Stimulated activated CD8-positive, alpha-beta memory T cell treated with anti-CD3 and anti-CD28 coated beads, Interleukin-4, amount 100 ng/mL, for 24 hours (primary cell): ENCODE results near the gene FHIT.

Experiments used
- DNase-seq: peaks from one replicate; pipeline ENCODE4 v3.0.0-alpha.2; 2020; ENCODE audit warnings: low read depth

The FHIT gene

DNA sequence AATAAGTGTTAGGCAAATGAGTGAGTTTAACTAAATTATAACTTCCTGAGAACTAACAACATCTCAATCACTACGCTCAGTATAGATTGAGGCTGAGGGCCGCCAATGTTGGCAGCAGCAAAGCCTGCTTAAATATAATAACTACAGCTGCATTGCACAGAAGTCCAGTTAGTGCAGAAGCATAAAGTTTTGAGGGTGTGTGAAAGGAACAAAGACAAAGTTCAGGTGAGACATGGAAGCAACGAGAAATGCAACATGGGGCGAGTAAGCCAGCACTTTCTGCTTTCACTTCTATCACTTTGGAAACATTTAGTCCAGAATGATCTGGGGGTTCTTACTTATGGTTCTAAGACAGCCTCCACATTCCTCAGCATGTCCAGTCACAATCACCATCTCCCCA is 1149.1 kb downstream of the FHIT start:
- DNase-seq: no peak

GRCh38 chr3:60101621-60102020 is 1149.6 kb downstream of the FHIT start:
- no peak for DNase-seq

DNA sequence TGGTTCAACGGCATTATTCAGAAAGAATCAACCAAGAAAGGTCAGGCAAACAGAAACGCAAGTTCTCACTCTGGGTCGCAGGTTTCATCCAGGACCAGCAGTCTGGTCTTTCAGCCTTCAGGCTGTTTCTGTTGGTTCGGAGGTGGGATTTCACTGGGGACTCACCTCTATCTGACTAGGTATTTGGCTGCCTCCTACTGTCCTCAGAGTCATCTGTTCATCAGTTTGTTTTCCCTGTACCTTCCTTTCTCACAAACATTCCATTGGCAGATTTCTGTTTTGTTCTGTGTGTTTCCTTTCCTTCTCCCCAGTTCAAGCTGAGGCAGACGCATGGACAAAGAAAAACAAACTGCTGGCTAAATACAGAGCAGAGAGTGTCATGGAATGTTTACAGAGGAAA is 1154.8 kb downstream of the FHIT start:
- DNase-seq: no peak

DNA sequence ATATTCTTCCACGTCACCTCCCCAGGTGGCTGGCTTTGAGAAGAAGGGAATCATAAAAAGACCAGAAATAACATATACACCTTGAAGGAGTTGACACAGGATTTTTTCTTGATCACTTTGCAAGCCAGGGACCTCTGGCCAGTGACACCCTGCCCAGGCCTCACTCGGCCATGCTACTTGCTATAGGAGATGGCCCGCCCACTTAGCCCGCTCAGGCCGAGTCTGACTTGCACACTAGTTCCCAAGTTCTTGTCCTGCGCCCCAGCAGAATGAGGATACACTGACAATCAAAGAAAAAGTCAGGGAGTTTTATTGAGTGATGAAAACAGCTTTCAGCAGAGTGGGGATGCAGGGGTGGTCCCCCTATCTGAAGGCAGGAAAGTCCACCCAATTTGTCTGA is 1155.3 kb downstream of the FHIT start:
- DNase-seq: no peak

GRCh38 chr3:60095516-60095915 is 1155.7 kb downstream of the FHIT start:
- DNase-seq: no peak

GRCh38 chr3:60094392-60094947 is 1156.8 kb downstream of the FHIT start:
- no peak for DNase-seq

DNA sequence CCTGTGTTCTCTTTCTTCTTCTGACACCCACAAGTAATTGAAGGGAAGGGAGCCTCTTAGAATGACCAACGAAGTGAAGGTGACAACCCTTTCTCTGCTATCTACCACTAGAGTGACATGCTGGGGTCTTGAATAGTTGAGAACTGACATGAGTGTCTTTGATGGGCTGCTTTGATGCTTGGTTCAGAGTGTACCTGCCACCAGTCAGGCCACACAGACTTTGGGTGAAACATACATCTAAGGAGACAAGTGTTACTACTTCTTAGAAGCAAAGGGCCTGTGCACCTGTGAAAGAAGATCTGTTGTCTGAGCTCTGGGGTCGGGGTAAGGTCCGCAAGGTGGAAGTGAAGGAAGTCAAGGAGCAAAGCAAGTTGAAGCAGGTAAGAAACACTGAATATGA is 1160.7 kb downstream of the FHIT start:
- no peak for DNase-seq

GRCh38 chr3:60086811-60087210 is 1164.4 kb downstream of the FHIT start:
- DNase-seq: peak; percentile 9

GRCh38 chr3:60085649-60086048 is 1165.6 kb downstream of the FHIT start:
- DNase-seq: no peak

DNA sequence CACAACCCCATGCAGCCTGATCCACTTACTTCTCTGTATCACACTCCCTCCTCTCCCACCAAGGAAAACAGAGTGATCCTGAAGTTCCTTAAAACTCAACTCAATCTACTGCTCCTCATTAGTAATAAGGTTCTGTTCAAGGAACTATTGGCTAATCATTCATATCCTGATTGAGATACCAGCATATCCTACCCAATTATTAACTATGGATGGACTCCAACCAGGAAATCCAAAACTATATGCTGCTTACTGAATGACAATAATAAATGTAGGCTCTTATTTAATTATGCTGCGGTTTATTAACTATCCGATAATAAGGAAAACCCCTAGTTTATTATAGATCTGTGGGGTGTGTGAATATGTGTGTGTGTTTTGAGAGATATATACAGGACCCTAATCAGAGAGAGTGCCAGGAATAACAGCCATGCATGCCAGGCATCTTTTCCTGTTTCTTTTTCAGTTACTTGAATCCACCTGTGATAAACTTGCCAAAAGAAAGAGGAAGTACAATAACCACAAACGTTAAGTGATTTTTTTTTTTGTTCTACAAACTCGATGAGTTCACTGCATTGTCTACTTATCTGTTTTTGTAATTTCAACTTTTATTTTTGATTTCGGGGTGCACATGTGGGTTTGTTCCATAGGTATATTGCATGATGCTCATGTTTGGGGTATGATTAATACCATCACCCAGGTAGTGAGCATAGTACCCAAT is 1169.7 kb downstream of the FHIT start:
- DNase-seq: no peak

- DNase-seq: no peak
Observed at GRCh38 chr3:60080648-60081047, 1170.6 kb downstream of the FHIT start.

DNA sequence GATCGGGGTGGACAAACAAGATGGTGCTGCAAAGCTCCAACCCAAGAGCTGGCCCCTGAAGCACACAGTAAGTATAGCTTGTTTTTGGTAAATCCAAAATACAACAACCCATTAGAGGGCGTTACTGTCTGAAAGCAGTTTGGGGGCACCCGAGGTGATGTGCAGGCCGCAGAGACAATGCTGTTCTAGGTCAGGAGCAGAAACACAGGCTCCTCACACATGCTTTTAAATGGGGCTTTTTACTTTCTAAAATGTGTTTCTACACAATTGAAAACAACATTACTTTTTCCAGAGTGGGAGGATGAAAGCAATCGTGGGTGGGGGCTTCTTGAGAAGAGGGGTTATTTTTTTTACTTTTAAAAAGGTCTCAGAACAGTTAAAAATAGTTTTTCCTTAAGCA is 1172.2 kb downstream of the FHIT start:
- no peak for DNase-seq

DNA sequence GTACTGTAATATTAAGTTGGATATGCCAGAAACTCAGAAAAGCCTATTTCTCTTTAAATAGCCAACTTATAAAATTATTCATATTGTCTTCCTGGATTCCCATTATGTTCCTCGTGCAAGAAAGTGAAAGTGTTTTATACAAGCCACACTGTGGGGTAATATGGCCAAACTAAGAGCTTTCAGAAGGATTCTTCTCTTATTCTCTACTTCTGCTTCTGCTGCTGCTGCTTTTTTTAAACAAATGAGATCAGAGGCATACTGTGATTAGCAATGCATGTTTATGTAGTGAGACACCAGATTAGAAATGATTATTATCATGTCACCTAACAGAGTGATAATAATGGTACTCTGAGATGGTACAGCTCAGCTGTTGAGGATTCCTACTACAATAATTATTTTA is 1174.9 kb downstream of the FHIT start:
- no peak for DNase-seq

DNA sequence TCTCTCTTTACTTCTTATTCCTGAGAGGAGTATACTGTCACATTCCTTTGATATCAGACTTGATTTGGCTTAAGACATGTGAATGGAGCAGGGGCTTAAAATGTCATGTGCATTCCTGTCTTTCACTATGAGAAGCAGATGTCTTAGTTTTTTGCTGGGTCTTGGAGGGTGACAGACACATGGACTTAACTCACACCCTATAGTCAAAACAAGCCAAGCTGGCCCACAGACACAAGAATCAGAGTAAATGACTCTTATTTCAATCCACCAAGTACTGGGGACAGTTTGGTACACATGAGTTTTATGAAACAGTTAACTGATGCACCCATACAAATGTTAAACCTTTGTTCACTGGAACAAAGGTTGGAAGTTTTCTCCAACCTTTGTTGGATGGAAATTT is 1177.3 kb downstream of the FHIT start:
- no peak for DNase-seq

GRCh38 chr3:60073228-60073627 is 1178.0 kb downstream of the FHIT start:
- no peak for DNase-seq

DNA sequence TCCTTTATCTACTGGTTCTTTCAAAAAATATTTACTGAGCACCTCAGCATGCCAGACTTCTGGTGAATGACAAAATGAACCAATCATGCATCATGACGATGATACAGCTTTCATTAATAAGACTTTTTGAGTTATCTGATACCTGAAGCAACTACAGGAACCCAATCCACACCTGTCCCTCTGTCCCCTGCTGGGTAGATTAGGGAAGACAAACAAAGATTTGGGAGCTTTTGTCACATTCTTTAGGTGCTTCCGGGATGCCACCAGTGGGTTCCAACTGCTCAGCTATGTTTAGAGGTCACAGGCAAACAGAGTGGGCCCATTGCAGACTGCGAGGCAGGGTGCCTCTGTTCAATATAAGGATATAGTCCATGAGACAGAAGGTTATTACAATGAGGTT is 1180.9 kb downstream of the FHIT start:
- no peak for DNase-seq

DNA sequence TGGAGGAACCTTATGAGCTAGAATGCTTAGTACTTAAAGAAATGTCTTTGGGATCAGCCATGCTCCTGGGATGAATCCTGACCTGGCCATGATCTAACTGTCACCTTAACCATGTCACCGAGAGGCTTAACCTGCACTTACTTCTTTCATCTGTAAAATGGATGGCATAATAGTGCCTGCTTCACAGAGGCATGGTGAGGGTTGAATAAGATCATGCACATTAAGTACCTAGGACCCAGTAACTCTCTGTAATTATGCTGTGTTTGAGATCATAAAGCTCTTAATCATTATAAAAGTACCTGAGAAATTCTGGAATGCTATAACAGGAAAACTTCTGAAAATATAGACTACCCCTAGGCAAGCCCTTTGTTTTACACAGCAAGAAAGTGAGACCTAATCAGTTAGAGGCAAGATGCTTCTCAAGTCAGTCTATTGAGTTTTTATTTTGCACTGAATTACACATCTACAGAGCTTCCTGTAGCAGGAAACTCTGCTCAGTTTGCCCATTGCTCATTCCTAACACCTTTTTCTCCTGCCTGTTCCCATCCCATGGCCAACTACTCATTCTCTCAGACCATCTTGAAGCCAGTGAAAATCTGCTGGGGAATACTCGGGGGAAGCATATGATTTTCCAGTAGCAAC is 1185.9 kb downstream of the FHIT start:
- DNase-seq: no peak

- no peak for DNase-seq
Observed at GRCh38 chr3:60064210-60065178, 1186.8 kb downstream of the FHIT start.

DNA sequence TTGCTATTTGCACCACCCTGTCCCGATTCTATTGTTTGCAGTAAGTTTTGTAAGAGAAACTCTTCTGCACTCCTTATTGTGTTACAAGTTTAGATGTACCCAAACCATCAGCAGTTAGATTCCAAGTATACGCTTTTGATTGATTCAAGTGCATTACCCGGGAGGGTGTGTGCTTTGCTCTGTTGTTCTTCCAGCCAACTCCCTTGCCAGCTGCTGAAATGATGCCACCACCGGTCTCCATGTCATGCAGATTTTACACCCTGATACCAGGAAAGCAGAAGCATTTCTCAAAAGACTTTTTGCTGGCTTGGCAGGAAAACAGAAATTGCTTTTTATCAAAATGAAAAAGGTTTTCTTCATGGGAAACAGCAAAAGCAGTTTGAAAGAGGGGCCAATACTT is 1194.8 kb downstream of the FHIT start:
- no peak for DNase-seq

GRCh38 chr3:60055765-60056164 is 1195.5 kb downstream of the FHIT start:
- DNase-seq: no peak

GRCh38 chr3:60053526-60054265 is 1197.6 kb downstream of the FHIT start:
- peak; percentile 6 for DNase-seq

DNA sequence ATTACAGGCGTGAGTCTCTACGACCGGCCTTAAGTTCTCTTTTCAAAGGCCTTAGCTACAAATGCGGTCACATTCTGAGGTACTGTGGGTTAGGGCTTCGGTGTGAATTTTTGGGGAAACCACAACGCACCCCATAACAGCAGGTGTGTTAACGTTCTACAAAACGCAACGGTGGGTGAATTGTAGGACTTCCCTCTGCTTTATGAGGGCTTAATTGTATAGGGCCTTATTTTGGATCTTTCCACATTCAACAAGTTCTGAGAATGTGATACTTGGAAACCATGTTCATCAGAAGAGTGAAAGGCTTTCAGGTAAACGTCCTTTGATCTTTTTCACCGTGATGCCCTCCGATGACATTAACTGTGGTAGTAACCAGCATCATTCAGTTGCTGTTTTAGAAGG is 1202.8 kb downstream of the FHIT start:
- no peak for DNase-seq
